ENCODE data around the gene CHST3. TPM values are rescaled to one million over a fixed set of nuclear protein-coding genes. Genes with fewer than 3 reads are reported as not detected.

CHST3 gene
- total and polyA plus RNA-seq, 10 of the 15 experiments (the other 5 are each of a cell fraction or from before 2014, with no cell fraction given), result 0.03 to 0.50 (median 0.05) TPM; not detected in 2

- no TSS peak for BruUV-seq (replicated peaks)
- in situ Hi-C loops (cut with MboI), result no loop called here
Measured at GRCh38 chr10:72006026-72006425, 41.8 kb downstream of the CHST3 start.

More at GRCh38 chr10:72006026-72006425, 41.8 kb downstream of the CHST3 start:
- ChIA-PET RAD21 (ENCODE audit: unreplicated experiment) (no interaction called here), SMC1A (ENCODE audit: uncharacterized antibody, unreplicated experiment) (interaction anchor here (0.9 kb wide), 1 partner anchor 22 kb away, joined by 4 read pairs; no protein-coding TSS in a partner anchor), POLR2A (interaction anchor here (0.9 kb wide), 1 partner anchor 21 kb away, joined by 3 read pairs; no protein-coding TSS in a partner anchor), CTCF (no interaction called here)
- H2AFZ ChIP-seq (ENCODE audit: control insufficient read depth, low read depth, low read length), result no peak overlapping the region
- H3K4me1 ChIP-seq (ENCODE audit: control insufficient read depth, insufficient read depth, low read length), result no peaks in the 10 kb centered on the region
- intact Hi-C loops (cut with micrococcal nuclease; ENCODE audit: unreplicated experiment), result no loop called here
- ATAC-seq, result peak; percentile 72
- no peak for DNase-seq (ENCODE audit: low read depth, low spot score)
- TF ChIP-seq E4F1 (IDR thresholded peaks at IDR 0.05; ENCODE audit: borderline replicate concordance, partially characterized antibody) (no peak), CEBPB (IDR thresholded peaks at IDR 0.05; ENCODE audit: borderline replicate concordance in 1 of 2, low read depth in 2 of 2, low read length in 2 of 2) (no peak), EP300 (IDR thresholded peaks at IDR 0.05; ENCODE audit: borderline replicate concordance in 1 of 2, control insufficient read depth in 1 of 2, low read depth in 2 of 2, low read length in 2 of 2) (no peak), SPI1 (IDR thresholded peaks at IDR 0.05; ENCODE audit: borderline replicate concordance, insufficient read depth, low read depth, low read length) (peak; percentile 59; the same call in 1 of the 2 replicates), MTA2 (IDR thresholded peaks at IDR 0.05; ENCODE audit: low read depth) (no peak)
- no peaks in the 10 kb centered on the region for H3K9me3 ChIP-seq (replicated peaks; ENCODE audit: control insufficient read depth, insufficient read depth, low read length)
- H3K4me2 ChIP-seq (ENCODE audit: control insufficient read depth, insufficient read depth), result no peak overlapping the region
- H3K9ac ChIP-seq (ENCODE audit: control insufficient read depth, insufficient read depth, low read length), result no peak overlapping the region
- no peaks in the 10 kb centered on the region; a peak in 1 of 4 replicates for H3K36me3 ChIP-seq (ENCODE audit: control insufficient read depth in 2 of 2, insufficient read depth in 2 of 2, low read length in 1 of 2)
- 14% methylated on average over 3 of the region's 3 CpGs for WGBS (ENCODE audit: insufficient coverage, insufficient replicate concordance, low lambda C conversion rate, missing lambda C conversion rate)
- H3K27me3 ChIP-seq (replicated peaks in 1 of 2; ENCODE audit: control insufficient read depth in 2 of 2, insufficient read depth in 2 of 2, low read length in 1 of 2), result no peaks in the 10 kb centered on the region
- FAIRE-seq, result no peak
- no peaks in the 10 kb centered on the region for H4K20me1 ChIP-seq (ENCODE audit: control insufficient read depth, insufficient read depth)
- H3K4me3 ChIP-seq, result no peak overlapping the region
- no peak overlapping the region for H3K27ac ChIP-seq (ENCODE audit: control insufficient read depth, insufficient read depth)
- H3K79me2 ChIP-seq (ENCODE audit: control insufficient read depth, insufficient read depth, low read length), result no peaks in the 10 kb centered on the region

Data from GM12878 (cell line).